HepG2 (cell line): ENCODE results near the gene KIRREL2.

Experiments used
- MAZ ChIP-seq, 2 experiments: sonication (generic) in 1 of 2; formaldehyde crosslinking in 1 of 2; IDR thresholded peaks; 2 replicates each; pipeline versions ENCODE4 v1.5.0 to v1.6.1; 2012 to 2020; ENCODE audit warnings: low read depth in 2 of 2, mild to moderate bottlenecking in 2 of 2, borderline replicate concordance in 1 of 2, improper control_type of control experiment in 1 of 2, low read length in 1 of 2, missing genetic modification reagents in 1 of 2, moderate library complexity in 1 of 2
- MTA1 ChIP-seq: sonication (generic); formaldehyde crosslinking; IDR thresholded peaks from 2 replicates; pipeline ENCODE4 v1.4.0; 2020; ENCODE audit warnings: missing genetic modification reagents, mild to moderate bottlenecking, borderline replicate concordance
- PRDM10 ChIP-seq: sonication (generic); formaldehyde crosslinking; IDR thresholded peaks from 2 replicates; pipeline ENCODE4 v1.4.0; 2020; ENCODE audit warnings: low read depth, missing genetic modification reagents

- TF ChIP-seq MTA1 (CRISPR knock-in tag) (no peak), MAZ (IDR thresholded peaks at IDR 0.05; ENCODE audit: borderline replicate concordance, low read depth, low read length) (no peak), MAZ (CRISPR knock-in tag; IDR thresholded peaks at IDR 0.05; ENCODE audit: low read depth) (no peak), PRDM10 (CRISPR knock-in tag) (no peak)
Measured at GRCh38 chr19:35868172-35868822, 11.6 kb downstream of the KIRREL2 start, which contains the start of gene APLP1.
